ENCODE measurements around the gene RIC8A.

RIC8A gene

GRCh38 chr11:253160-253885, 45.8 kb downstream of the RIC8A start:
- H3K9ac ChIP-seq (ENCODE audit: low read length): no peak overlapping the region
- no peak overlapping the region for H3K4me3 ChIP-seq (ENCODE audit: low read length)
- H3K27ac ChIP-seq (ENCODE audit: low read length): no peak overlapping the region
- no peaks in the 10 kb centered on the region for H3K27me3 ChIP-seq (ENCODE audit: low read depth, low read length)
- TF ChIP-seq EZH2phosphoT487 (IDR thresholded peaks at IDR 0.05; ENCODE audit: low read depth): no peak
- no peak for TF ChIP-seq CTCF (IDR thresholded peaks at IDR 0.05; ENCODE audit: low read depth, low read length)
- no peak overlapping the region for H2AFZ ChIP-seq (ENCODE audit: low read depth, low read length)
- H3K79me2 ChIP-seq (ENCODE audit: low read length): no peaks in the 10 kb centered on the region
- H3K4me2 ChIP-seq (ENCODE audit: low read length): no peak overlapping the region
- H4K20me1 ChIP-seq (ENCODE audit: insufficient read depth, low read length): no peaks in the 10 kb centered on the region
- peaks cover 17% of the 10 kb centered on the region for H3K4me1 ChIP-seq (ENCODE audit: low read length)
- H3K36me3 ChIP-seq (replicated peaks; ENCODE audit: low read depth, low read length): peaks cover 37% of the 10 kb centered on the region
- no peaks in the 10 kb centered on the region for H3K9me3 ChIP-seq (ENCODE audit: insufficient read depth, low read length)

- no peaks in the 10 kb centered on the region for H3K9me3 ChIP-seq (ENCODE audit: insufficient read depth, low read length)
- no peak for TF ChIP-seq EZH2phosphoT487 (IDR thresholded peaks at IDR 0.05; ENCODE audit: low read depth)
- TF ChIP-seq CTCF (IDR thresholded peaks at IDR 0.05; ENCODE audit: low read depth, low read length): no peak
These were observed 46.4 kb downstream of the RIC8A start for GRCh38 chr11:253886-254270.

GRCh38 chr11:255176-255575, 47.7 kb downstream of the RIC8A start:
- Histone ChIP-seq H3K9ac (ENCODE audit: low read length) (no peak overlapping the region), H3K27ac (ENCODE audit: low read length) (no peak overlapping the region)

More at GRCh38 chr11:253886-254270, 46.4 kb downstream of the RIC8A start:
- no peaks in the 10 kb centered on the region for H4K20me1 ChIP-seq (ENCODE audit: insufficient read depth, low read length)
- H3K27ac ChIP-seq (ENCODE audit: low read length): no peak overlapping the region
- H2AFZ ChIP-seq (ENCODE audit: low read depth, low read length): no peak overlapping the region
- H3K79me2 ChIP-seq (ENCODE audit: low read length): no peaks in the 10 kb centered on the region
- no peaks in the 10 kb centered on the region for H3K27me3 ChIP-seq (ENCODE audit: low read depth, low read length)
- H3K4me2 ChIP-seq (ENCODE audit: low read length): no peak overlapping the region
- H3K4me3 ChIP-seq (ENCODE audit: low read length): no peak overlapping the region
- H3K4me1 ChIP-seq (ENCODE audit: low read length): peaks cover 17% of the 10 kb centered on the region
- no peak overlapping the region for H3K9ac ChIP-seq (ENCODE audit: low read length)
- H3K36me3 ChIP-seq (replicated peaks; ENCODE audit: low read depth, low read length): peaks cover 32% of the 10 kb centered on the region

GRCh38 chr11:255816-256215, 48.3 kb downstream of the RIC8A start:
- H2AFZ ChIP-seq (ENCODE audit: low read depth, low read length): no peak overlapping the region
- no peaks in the 10 kb centered on the region for H3K9me3 ChIP-seq (ENCODE audit: insufficient read depth, low read length)
- no peak overlapping the region for H3K4me3 ChIP-seq (ENCODE audit: low read length)
- H4K20me1 ChIP-seq (ENCODE audit: insufficient read depth, low read length): no peaks in the 10 kb centered on the region
- H3K36me3 ChIP-seq (replicated peaks; ENCODE audit: low read depth, low read length): peaks cover 28% of the 10 kb centered on the region
- H3K4me1 ChIP-seq (ENCODE audit: low read length): peaks cover 17% of the 10 kb centered on the region
- no peak overlapping the region for H3K4me2 ChIP-seq (ENCODE audit: low read length)
- TF ChIP-seq CTCF (IDR thresholded peaks at IDR 0.05; ENCODE audit: low read depth, low read length): no peak
- no peak for TF ChIP-seq EZH2phosphoT487 (IDR thresholded peaks at IDR 0.05; ENCODE audit: low read depth)
- H3K79me2 ChIP-seq (ENCODE audit: low read length): no peaks in the 10 kb centered on the region
- H3K27ac ChIP-seq (ENCODE audit: low read length): no peak overlapping the region
- no peak overlapping the region for H3K9ac ChIP-seq (ENCODE audit: low read length)
- H3K27me3 ChIP-seq (ENCODE audit: low read depth, low read length): no peaks in the 10 kb centered on the region

More at GRCh38 chr11:255176-255575, 47.7 kb downstream of the RIC8A start:
- H3K4me1 ChIP-seq (ENCODE audit: low read length): peaks cover 17% of the 10 kb centered on the region
- H3K79me2 ChIP-seq (ENCODE audit: low read length): no peaks in the 10 kb centered on the region
- no peaks in the 10 kb centered on the region for H4K20me1 ChIP-seq (ENCODE audit: insufficient read depth, low read length)
- H3K4me2 ChIP-seq (ENCODE audit: low read length): no peak overlapping the region
- no peak overlapping the region for H2AFZ ChIP-seq (ENCODE audit: low read depth, low read length)
- no peaks in the 10 kb centered on the region for H3K27me3 ChIP-seq (ENCODE audit: low read depth, low read length)
- H3K36me3 ChIP-seq (replicated peaks; ENCODE audit: low read depth, low read length): peaks cover 28% of the 10 kb centered on the region
- H3K9me3 ChIP-seq (ENCODE audit: insufficient read depth, low read length): no peaks in the 10 kb centered on the region
- TF ChIP-seq EZH2phosphoT487 (IDR thresholded peaks at IDR 0.05; ENCODE audit: low read depth): no peak
- no peak for TF ChIP-seq CTCF (IDR thresholded peaks at IDR 0.05; ENCODE audit: low read depth, low read length)
- no peak overlapping the region for H3K4me3 ChIP-seq (ENCODE audit: low read length)
